Spleen (tissue), 11 donors: Measurements from ENCODE around the gene FAN1. TPM values are rescaled to one million over a fixed set of nuclear protein-coding genes. Genes with fewer than 3 reads are reported as not detected.

Experiments
- DNase-seq: peaks from one replicate; pipeline ENCODE4 v3.0.0-alpha.2; 2020
- H3K27ac ChIP-seq, 8 donors: fragments of 200-600 bp; sonication (generic) in 7 of 8; 1 replicate in 4 of 8; 2 replicates in 4 of 8; pipeline versions ENCODE4 v1.5.0 to v1.8.0; 2016 to 2021; ENCODE audit warnings: inconsistent platforms in 4 of 8, mild to moderate bottlenecking in 4 of 8, moderate library complexity in 1 of 8
- H3K27me3 ChIP-seq, 7 donors: fragments of 200-600 bp; sonication (generic) in 6 of 7; replicated peaks in 1 of 7; 1 replicate in 4 of 7; 2 replicates in 3 of 7; pipeline versions ENCODE4 v1.5.0 to v1.8.0; 2016 to 2021; ENCODE audit warnings: inconsistent platforms in 3 of 7, mild to moderate bottlenecking in 1 of 7
- H3K36me3 ChIP-seq, 6 donors: fragments of 200-600 bp; sonication (generic) in 5 of 6; 1 replicate in 4 of 6; 2 replicates in 2 of 6; pipeline versions ENCODE4 v1.5.0 to v1.8.0; 2016 to 2021; ENCODE audit warnings: inconsistent platforms in 2 of 6
- H3K4me1 ChIP-seq, 6 donors: fragments of 200-600 bp; sonication (generic) in 5 of 6; 1 replicate in 3 of 6; 2 replicates in 3 of 6; pipeline versions ENCODE4 v1.5.0 to v1.8.0; 2016 to 2021; ENCODE audit warnings: inconsistent platforms in 3 of 6
- H3K4me3 ChIP-seq, 8 donors: fragments of 200-600 bp; sonication (generic) in 7 of 8; 1 replicate in 4 of 8; 2 replicates in 4 of 8; pipeline versions ENCODE4 v1.5.0 to v1.8.0; 2016 to 2021; ENCODE audit warnings: inconsistent platforms in 4 of 8, mild to moderate bottlenecking in 4 of 8, moderate library complexity in 2 of 8
- H3K9me3 ChIP-seq, 8 donors: fragments of 200-600 bp; sonication (generic) in 7 of 8; 1 replicate in 4 of 8; 2 replicates in 4 of 8; pipeline versions ENCODE4 v1.5.0 to v1.8.0; 2016 to 2021; ENCODE audit warnings: inconsistent platforms in 4 of 8
- POLR2A ChIP-seq, 3 donors: fragments of 450-650 bp; IDR thresholded peaks; one replicate each; pipeline ENCODE4 v1.5.1; 2017; ENCODE audit warnings: antibody characterized with exemption in 3 of 3, mild to moderate bottlenecking in 1 of 3
- POLR2AphosphoS5 ChIP-seq, 3 donors: sonication (generic); formaldehyde crosslinking; IDR thresholded peaks; one replicate each; pipeline ENCODE4 v1.5.1; 2017; ENCODE audit warnings: antibody characterized with exemption in 3 of 3
- WGBS, 5 donors: extraction: QIAGEN DNeasy Blood & Tissue Kit in 3 of 5; methylation state at CpG; one replicate each; pipeline versions ENCODE4 v1.1.5 to v1.1.7; 2013 to 2018; 5-methylcytosine and 5-hydroxymethylcytosine counted together
- intact Hi-C: fragments of 100-400 bp; cut with DNase I; formaldehyde crosslinking; loops from one replicate; pipeline ENCODE4 v1.15.0; 2023; ENCODE audit warnings: low total_unique reads
- polyA plus RNA-seq, 3 donors: library from polyadenylated mRNA; stranded (reverse); fragments of 200-250 nt; gene quantifications; one replicate each; pipeline ENCODE4 v1.2.1, GENCODE V29; 2013
- total RNA-seq, 7 donors: library from RNA; depleted of rRNA in 3 of 7; stranded (reverse); fragments of >200 nt in 3 of 7; fragmentation: NEBNext Ultra II Directional in 4 of 7; extraction: Animal tissue kit (Norgen Biotek cat#: 25700) in 4 of 7; gene quantifications; one replicate each; pipeline versions ENCODE4 v1.1.0 to v1.2.1, GENCODE V29; 2016 to 2021
- TF ChIP-seq, protein P1 (sequence below), 11 experiments: fragments of 200-600 bp in 7 of 11; fragments of 450-650 bp in 4 of 11; sonication (generic) in 4 of 11; IDR thresholded peaks in 8 of 11; conservative IDR thresholded peaks in 3 of 11; 1 replicate in 7 of 11; 2 replicates in 4 of 11; pipeline versions ENCODE4 v1.4.0 to v1.8.0; 2016 to 2021; ENCODE audit warnings: antibody characterized with exemption in 11 of 11, inconsistent platforms in 4 of 11, mild to moderate bottlenecking in 1 of 11
- donor health status: healthy with polysubstance abuse.
- donor health status: DM: no; HTN: no; CAD: no; lungs with moderate emphysema.
- donor health status: DM: no; HTN: no; CAD: no.
- donor health status: Bipolar disorder and iron deficiency.
- donor health status: healthy.
- donor health status: DM: no; HTN: no; CAD: no.
- donor health status: DM: yes; HTN: yes; CAD: no.

FAN1 gene
- total and polyA plus RNA-seq, 10 donors = 6.5 to 22.1 (median 12.6) TPM

DNA sequence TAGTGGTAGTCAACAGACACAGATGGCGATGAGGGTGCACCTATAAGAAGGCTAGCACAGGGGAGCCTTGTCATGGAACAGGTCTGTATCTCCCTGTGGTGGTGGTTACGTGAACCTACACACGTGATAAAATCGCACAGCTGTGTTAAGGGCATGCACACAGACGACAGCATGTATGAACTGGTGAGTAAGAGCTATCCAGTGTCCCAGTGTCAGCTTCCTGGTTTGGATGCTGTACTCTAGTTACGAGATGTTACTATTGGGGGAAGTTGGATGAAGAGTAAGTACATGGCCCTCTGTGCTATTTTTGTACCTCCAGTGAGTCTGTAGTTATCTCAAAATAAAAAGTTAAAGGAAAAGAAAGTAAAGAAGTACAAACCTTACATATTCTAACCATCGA lies 49.5 kb downstream of the FAN1 start:
- H3K27me3 ChIP-seq = no peaks in the 10 kb centered on the region
- intact Hi-C loops = no loop called here
- DNase-seq = no peak
- H3K4me1 ChIP-seq = peaks cover 0 to 17% (median 2%) of the 10 kb centered on the region in 6 donors
- no peak overlapping the region for H3K27ac ChIP-seq
- peaks cover 0 to 11% (median 0%) of the 10 kb centered on the region in 8 donors for H3K9me3 ChIP-seq
- peaks cover 0 to 100% (median 92%) of the 10 kb centered on the region in 6 donors for H3K36me3 ChIP-seq
- WGBS, 5 donors = 93 to 97% (median 94%) methylated on average over 7 of the region's 7 CpGs
- TF ChIP-seq POLR2AphosphoS5 (IDR thresholded peaks at IDR 0.05) = no peak
- no peak for TF ChIP-seq POLR2A (IDR thresholded peaks at IDR 0.05)
- TF ChIP-seq, protein P1, sequence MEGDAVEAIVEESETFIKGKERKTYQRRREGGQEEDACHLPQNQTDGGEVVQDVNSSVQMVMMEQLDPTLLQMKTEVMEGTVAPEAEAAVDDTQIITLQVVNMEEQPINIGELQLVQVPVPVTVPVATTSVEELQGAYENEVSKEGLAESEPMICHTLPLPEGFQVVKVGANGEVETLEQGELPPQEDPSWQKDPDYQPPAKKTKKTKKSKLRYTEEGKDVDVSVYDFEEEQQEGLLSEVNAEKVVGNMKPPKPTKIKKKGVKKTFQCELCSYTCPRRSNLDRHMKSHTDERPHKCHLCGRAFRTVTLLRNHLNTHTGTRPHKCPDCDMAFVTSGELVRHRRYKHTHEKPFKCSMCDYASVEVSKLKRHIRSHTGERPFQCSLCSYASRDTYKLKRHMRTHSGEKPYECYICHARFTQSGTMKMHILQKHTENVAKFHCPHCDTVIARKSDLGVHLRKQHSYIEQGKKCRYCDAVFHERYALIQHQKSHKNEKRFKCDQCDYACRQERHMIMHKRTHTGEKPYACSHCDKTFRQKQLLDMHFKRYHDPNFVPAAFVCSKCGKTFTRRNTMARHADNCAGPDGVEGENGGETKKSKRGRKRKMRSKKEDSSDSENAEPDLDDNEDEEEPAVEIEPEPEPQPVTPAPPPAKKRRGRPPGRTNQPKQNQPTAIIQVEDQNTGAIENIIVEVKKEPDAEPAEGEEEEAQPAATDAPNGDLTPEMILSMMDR (IDR thresholded peaks at IDR 0.05 in 8 of 11, conservative IDR thresholded peaks at IDR 0.05 in 3 of 11) = no peak
- no peak overlapping the region for H3K4me3 ChIP-seq

DNA sequence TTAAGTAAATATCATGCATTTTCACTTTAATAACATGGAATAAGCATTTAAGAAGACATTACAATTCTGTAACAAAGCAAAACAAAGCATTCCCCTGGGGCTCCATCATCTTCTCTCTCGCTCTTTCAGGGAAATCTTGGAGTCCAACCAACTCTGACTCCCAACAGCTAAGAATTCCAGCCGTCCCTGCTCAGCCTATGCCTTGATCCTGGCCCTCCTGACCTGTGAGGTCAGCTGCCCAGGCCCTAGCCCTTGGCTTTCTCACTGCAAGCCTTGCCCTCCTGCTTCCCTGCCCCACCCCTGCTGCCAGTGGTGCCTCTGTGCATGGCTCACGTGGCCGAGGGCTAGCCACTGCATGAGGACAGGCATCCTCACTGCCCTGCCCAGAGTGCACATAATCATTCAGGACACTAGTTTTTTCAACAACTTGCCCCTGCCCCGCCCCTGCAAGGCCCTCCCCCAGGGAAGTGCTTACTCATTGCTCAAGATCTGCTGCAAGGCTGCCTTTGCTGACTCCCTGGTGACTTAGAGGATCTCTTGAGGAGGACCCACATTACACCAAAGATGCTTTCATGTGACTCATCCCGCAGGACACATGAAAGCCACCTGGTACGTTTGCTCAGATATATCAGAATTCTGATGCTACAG lies 50.1 kb downstream of the FAN1 start:
- TF ChIP-seq, protein P1 (IDR thresholded peaks at IDR 0.05 in 8 of 11, conservative IDR thresholded peaks at IDR 0.05 in 3 of 11) = no peak
- TF ChIP-seq POLR2AphosphoS5 (IDR thresholded peaks at IDR 0.05) (peak in 2 of 3 donors; percentile 32 to 68), POLR2A (IDR thresholded peaks at IDR 0.05) (no peak)
- Histone ChIP-seq H3K27ac (peak overlapping the region in 3 of 8 donors; percentile 10 to 56 (median 54)), H3K4me1 (peaks cover 0 to 19% (median 2%) of the 10 kb centered on the region in 6 donors), H3K9me3 (peaks cover 0 to 11% (median 0%) of the 10 kb centered on the region in 8 donors), H3K36me3 (peaks cover 0 to 100% (median 92%) of the 10 kb centered on the region in 6 donors), H3K4me3 (no peak overlapping the region), H3K27me3 (no peaks in the 10 kb centered on the region)
- peak; percentile 77 for DNase-seq
- WGBS, 5 donors = 70 to 84% (median 77%) methylated on average over 7 of the region's 7 CpGs
- intact Hi-C loops = no loop called here

DNA sequence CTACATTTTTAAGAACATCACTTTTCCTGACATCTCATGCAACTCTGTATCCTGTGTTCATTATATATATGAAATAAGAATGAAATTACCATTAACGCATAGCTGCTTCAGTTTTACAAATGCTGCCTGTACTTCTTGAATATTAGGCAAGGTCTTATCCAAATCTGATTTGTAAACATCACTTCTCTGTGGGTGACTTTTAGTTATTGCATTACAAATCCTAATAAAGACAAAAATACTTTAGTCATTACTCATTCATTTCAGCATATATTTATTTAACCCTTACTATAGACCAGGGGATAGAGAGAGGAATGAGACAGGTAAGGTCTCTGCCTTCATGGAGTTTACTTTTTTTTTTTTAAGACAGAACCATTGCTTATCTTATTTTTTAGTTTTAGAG lies 51.0 kb downstream of the FAN1 start:
- DNase-seq = no peak
- H3K27ac ChIP-seq = peak overlapping the region in 1 of 8 donors; percentile 10
- peaks cover 0 to 100% (median 92%) of the 10 kb centered on the region in 6 donors for H3K36me3 ChIP-seq
- peaks cover 0 to 4% (median 0%) of the 10 kb centered on the region in 8 donors for H3K9me3 ChIP-seq
- H3K4me3 ChIP-seq = no peak overlapping the region
- no peaks in the 10 kb centered on the region for H3K27me3 ChIP-seq
- intact Hi-C loops = no loop called here
- WGBS, 5 donors = 94 to 100% (median 98%) methylated on average over 1 of the region's 1 CpG
- no peak for TF ChIP-seq POLR2AphosphoS5 (IDR thresholded peaks at IDR 0.05)
- TF ChIP-seq POLR2A (IDR thresholded peaks at IDR 0.05) = no peak
- TF ChIP-seq, protein P1 (IDR thresholded peaks at IDR 0.05 in 8 of 11, conservative IDR thresholded peaks at IDR 0.05 in 3 of 11) = no peak
- H3K4me1 ChIP-seq = peaks cover 0 to 19% (median 2%) of the 10 kb centered on the region in 6 donors
